GM23248 (cell line): ENCODE results near the gene APRT. TPM values are rescaled to one million over a fixed set of nuclear protein-coding genes. Genes with fewer than 3 reads are reported as not detected.

ENCODE experiments used
- DNase-seq: peaks from one replicate; pipeline ENCODE4 v3.0.0-alpha.2; 2015
- H2AFZ ChIP-seq: fragments of 200-600 bp; sonication (generic); 2 replicates; pipeline ENCODE4 v1.6.1; 2016; ENCODE audit warnings: antibody characterized with exemption
- H3F3A ChIP-seq: fragments of 200-600 bp; sonication (generic); 2 replicates; pipeline ENCODE4 v1.6.1; 2016; ENCODE audit warnings: mild to moderate bottlenecking, antibody characterized with exemption, mixed run types; ENCODE audit not compliant: insufficient read depth
- H3K27ac ChIP-seq: fragments of 200-600 bp; sonication (generic); 2 replicates; pipeline ENCODE4 v1.5.1; 2016; ENCODE audit warnings: mild to moderate bottlenecking
- H3K27me3 ChIP-seq: fragments of 200-600 bp; sonication (generic); replicated peaks from 2 replicates; pipeline ENCODE4 v1.6.1; 2016; ENCODE audit warnings: mild to moderate bottlenecking; ENCODE audit not compliant: insufficient read depth
- H3K36me3 ChIP-seq: fragments of 200-600 bp; sonication (generic); 2 replicates; pipeline ENCODE4 v1.6.1; 2016; ENCODE audit warnings: low read depth, mild to moderate bottlenecking
- H3K4me1 ChIP-seq: fragments of 200-600 bp; sonication (generic); 2 replicates; pipeline ENCODE4 v1.6.1; 2016; ENCODE audit warnings: mild to moderate bottlenecking; ENCODE audit not compliant: insufficient read depth
- H3K4me2 ChIP-seq: fragments of 200-600 bp; sonication (generic); one replicate; pipeline ENCODE4 v1.6.1; 2016; ENCODE audit warnings: mild to moderate bottlenecking; ENCODE audit not compliant: unreplicated experiment
- H3K4me3 ChIP-seq: fragments of 200-600 bp; sonication (generic); 2 replicates; pipeline ENCODE4 v1.5.1; 2016; ENCODE audit warnings: mild to moderate bottlenecking
- H3K79me2 ChIP-seq: fragments of 200-600 bp; sonication (generic); 2 replicates; pipeline ENCODE4 v1.6.1; 2016; ENCODE audit warnings: mild to moderate bottlenecking; ENCODE audit not compliant: insufficient read depth
- H3K9ac ChIP-seq: fragments of 200-600 bp; sonication (generic); 2 replicates; pipeline ENCODE4 v1.6.1; 2016; ENCODE audit warnings: mild to moderate bottlenecking
- H3K9me2 ChIP-seq: fragments of 200-600 bp; sonication (generic); 2 replicates; pipeline ENCODE4 v1.6.1; 2016; ENCODE audit warnings: mixed run types, mild to moderate bottlenecking, moderate library complexity; ENCODE audit not compliant: insufficient read depth
- H3K9me3 ChIP-seq: fragments of 200-600 bp; sonication (generic); one replicate; pipeline ENCODE4 v1.6.1; 2017; ENCODE audit warnings: low read depth
- H4K20me1 ChIP-seq: fragments of 200-600 bp; sonication (generic); 2 replicates; pipeline ENCODE4 v1.6.0; 2016; ENCODE audit not compliant: insufficient read depth
- EZH2 ChIP-seq: fragments of 200-600 bp; sonication (generic); IDR thresholded peaks from 2 replicates; pipeline ENCODE4 v1.6.1; 2018; ENCODE audit warnings: antibody characterized with exemption, mild to moderate bottlenecking; ENCODE audit not compliant: insufficient read depth, poor library complexity, severe bottlenecking
- EZH2phosphoT487 ChIP-seq: fragments of 200-600 bp; sonication (generic); IDR thresholded peaks from 2 replicates; pipeline ENCODE4 v1.6.1; 2018; ENCODE audit warnings: antibody characterized with exemption, moderate library complexity, mild to moderate bottlenecking, low read depth; ENCODE audit not compliant: insufficient read depth
- WGBS, 2 experiments: methylation state at CpG; one replicate each; pipeline ENCODE4 v1.1.6; 2015 to 2017; ENCODE audit warnings: low lambda C conversion rate in 2 of 2, low coverage in 1 of 2; ENCODE audit errors: missing lambda C conversion rate in 2 of 2; 5-methylcytosine and 5-hydroxymethylcytosine counted together
- in situ Hi-C: fragments of 300-500 bp; cut with MboI; formaldehyde crosslinking; loops from 2 replicates; pipeline ENCODE4 v1.15.0; 2020
- polyA plus RNA-seq: library from polyadenylated mRNA; unstranded; fragments of >200 nt; fragmentation: Nextera tagmentation; extraction: Ambion mirVana; gene quantifications from 2 replicates; pipeline ENCODE4 v1.2.1, GENCODE V29; 2016
- total RNA-seq: library from RNA; depleted of rRNA; stranded (reverse); fragments of >200 nt; shearing (Covaris generic); gene quantifications from 2 replicates; pipeline ENCODE4 v1.2.3, GENCODE V29; 2014

APRT gene
- total and polyA plus RNA-seq, 2 experiments from 2014 or later: 150 to 224 TPM

DNA sequence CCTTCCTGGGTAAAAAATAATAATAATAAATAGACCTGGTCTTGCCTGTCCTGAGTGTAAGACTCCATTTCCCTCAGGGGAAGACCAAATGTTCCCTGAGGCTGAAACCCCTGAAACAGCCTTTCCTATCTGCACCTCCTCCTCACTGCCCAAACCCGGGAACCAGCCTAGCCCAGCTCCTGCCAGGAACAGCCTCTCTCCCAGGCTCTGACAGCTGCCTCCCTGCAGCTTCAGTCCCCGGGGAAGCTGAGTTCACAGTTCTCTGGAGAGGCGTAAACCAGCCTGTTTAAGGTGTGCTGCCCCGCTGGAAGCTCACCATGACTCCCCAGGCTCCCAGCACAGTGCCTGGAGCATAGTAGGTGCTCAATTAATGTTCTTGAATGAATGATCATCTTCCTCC lies 15.4 kb downstream of the APRT start:
- H3K9ac ChIP-seq: no peak overlapping the region
- no peak overlapping the region for H3K27ac ChIP-seq
- H3K4me2 ChIP-seq: no peak overlapping the region
- no peak overlapping the region for H3K4me3 ChIP-seq
- H3K9me3 ChIP-seq: no peaks in the 10 kb centered on the region
- no peaks in the 10 kb centered on the region for H3F3A ChIP-seq
- H3K9me2 ChIP-seq: no peaks in the 10 kb centered on the region
- H2AFZ ChIP-seq: no peak overlapping the region
- H3K36me3 ChIP-seq: no peaks in the 10 kb centered on the region
- no peak for DNase-seq
- in situ Hi-C loops: no loop called here
- TF ChIP-seq EZH2 (no peak), EZH2phosphoT487 (no peak)
- no peaks in the 10 kb centered on the region for H3K27me3 ChIP-seq
- no peaks in the 10 kb centered on the region for H3K79me2 ChIP-seq
- WGBS, 2 experiments: no CpG with 5 or more reads among the region's 4 CpGs
- H4K20me1 ChIP-seq: no peaks in the 10 kb centered on the region
- H3K4me1 ChIP-seq: peaks cover 14% of the 10 kb centered on the region

DNA sequence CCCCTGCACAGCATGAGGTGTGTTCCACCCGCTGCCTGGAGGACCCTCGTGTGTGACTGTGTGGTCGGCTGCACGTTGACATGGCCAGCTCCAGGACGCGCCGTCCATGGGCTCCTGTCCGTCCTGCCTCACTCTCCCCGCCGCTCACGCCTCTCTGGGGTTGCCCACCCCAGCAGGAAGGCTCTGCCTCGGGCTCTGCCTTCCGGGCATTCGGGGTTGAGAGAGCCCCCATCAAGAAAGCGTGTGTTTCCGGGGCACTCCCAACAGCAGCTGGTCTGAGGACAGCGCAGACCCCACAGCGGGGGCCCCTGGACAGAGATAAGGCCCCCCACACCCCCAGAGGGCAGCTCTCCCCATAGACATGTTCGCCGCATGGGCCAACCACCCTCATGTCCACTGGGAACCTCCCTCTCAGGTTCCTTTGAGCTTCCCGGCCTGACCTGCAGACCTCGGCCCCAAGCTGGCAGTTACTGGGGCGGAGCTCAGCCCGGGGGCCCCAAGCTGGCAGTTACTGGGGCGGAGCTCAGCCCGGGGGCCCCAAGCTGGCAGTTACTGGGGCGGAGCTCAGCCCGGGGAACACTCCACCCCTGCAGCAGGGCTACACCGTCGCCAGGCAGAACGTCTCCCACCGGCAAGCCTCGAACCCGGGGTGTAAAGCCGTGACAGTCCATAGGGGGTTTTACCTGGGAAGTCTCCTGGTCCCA lies 18.3 kb downstream of the APRT start:
- TF ChIP-seq EZH2 (no peak), EZH2phosphoT487 (no peak)
- in situ Hi-C loops: no loop called here
- no peak overlapping the region for H3K4me2 ChIP-seq
- no peaks in the 10 kb centered on the region for H3K9me3 ChIP-seq
- peaks cover 25% of the 10 kb centered on the region for H3K4me1 ChIP-seq
- H3K27ac ChIP-seq: no peak overlapping the region
- peaks cover 10% of the 10 kb centered on the region; the same call in 1 of the 2 replicates for H3F3A ChIP-seq
- WGBS, 2 experiments: 72 to 76% methylated on average over 26 to 32 of the region's 35 CpGs
- H3K36me3 ChIP-seq: no peaks in the 10 kb centered on the region
- H2AFZ ChIP-seq: no peak overlapping the region
- no peak overlapping the region for H3K9ac ChIP-seq
- no peak overlapping the region for H3K4me3 ChIP-seq
- H3K79me2 ChIP-seq: 0 out of 2 replicates have a peak, but pooled peaks cover 13% of the 10 kb centered on the region
- no peak for DNase-seq
- H3K9me2 ChIP-seq: no peaks in the 10 kb centered on the region
- no peaks in the 10 kb centered on the region for H4K20me1 ChIP-seq
- H3K27me3 ChIP-seq: no peaks in the 10 kb centered on the region

DNA sequence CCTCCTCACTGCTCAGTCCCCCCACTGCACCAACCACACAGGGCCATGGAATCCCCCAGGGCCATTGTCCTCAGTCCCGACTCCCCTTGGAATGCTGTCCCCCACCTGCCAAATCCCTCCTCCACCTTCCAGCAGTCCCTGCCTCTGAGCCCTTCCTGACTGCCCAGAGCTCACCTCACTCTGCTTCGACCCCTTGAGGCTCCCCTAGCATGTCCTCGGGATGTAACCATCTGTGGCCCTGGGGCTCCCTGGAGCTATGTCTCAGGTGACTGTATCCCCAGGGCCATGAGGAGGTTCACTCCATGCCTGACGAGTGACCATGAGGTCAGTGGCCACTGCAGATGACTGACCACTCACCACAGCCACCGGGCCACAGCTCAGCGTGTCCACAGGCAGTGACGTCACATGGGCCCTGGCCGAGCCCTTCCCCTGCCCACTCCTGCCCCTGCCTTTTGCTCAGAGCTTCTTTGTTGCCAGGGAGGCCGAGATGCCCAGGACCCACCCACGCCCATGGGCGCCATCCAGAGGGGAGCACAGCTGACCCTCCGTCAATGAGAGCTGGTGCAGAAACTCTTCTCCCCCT lies 19.0 kb downstream of the APRT start:
- Histone ChIP-seq H3K4me3 (0 out of 2 replicates have a peak overlapping the region, but pooled peaks have one; percentile 39), H2AFZ (no peak overlapping the region), H3K4me2 (peak overlapping the region; percentile 56), H3K27ac (peak overlapping the region; percentile 71), H3K9me3 (no peaks in the 10 kb centered on the region), H4K20me1 (no peaks in the 10 kb centered on the region), H3K36me3 (no peaks in the 10 kb centered on the region), H3K9ac (peak overlapping the region; percentile 69), H3K27me3 (no peaks in the 10 kb centered on the region), H3K4me1 (peaks cover 25% of the 10 kb centered on the region), H3K79me2 (0 out of 2 replicates have a peak, but pooled peaks cover 13% of the 10 kb centered on the region), H3K9me2 (no peaks in the 10 kb centered on the region), H3F3A (peaks cover 10% of the 10 kb centered on the region; the same call in 1 of the 2 replicates)
- WGBS, 2 experiments: 79 to 87% methylated on average over 9 to 12 of the region's 12 CpGs
- TF ChIP-seq EZH2phosphoT487 (no peak), EZH2 (no peak)
- DNase-seq: no peak
- in situ Hi-C loops: no loop called here

DNA sequence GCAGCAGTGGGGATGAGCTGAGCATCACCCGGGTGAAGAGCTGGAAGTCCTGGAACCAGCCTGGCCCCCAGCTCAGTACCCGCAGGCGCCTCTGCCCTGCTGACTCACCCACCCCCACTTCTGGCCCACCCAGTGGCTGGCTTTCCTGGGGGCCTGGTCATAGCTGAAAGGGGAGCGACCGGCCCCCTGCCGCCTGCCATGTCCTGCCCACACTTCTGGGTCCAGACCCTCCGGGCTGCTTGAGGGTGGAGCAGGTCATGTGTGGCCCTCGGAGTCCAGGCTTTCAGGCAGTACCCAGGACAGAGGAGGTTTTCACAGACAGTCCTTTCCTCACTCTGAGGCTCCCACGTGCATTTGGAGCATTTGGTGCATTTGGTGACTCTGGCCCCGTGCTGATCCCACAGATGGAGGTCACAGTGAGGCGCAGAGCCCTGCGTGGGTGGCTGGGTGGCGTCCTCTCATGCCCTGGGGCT lies 19.6 kb downstream of the APRT start:
- Histone ChIP-seq H3K27me3 (no peaks in the 10 kb centered on the region), H3K9ac (peak overlapping the region; percentile 69), H3K9me2 (no peaks in the 10 kb centered on the region), H3K4me3 (peak overlapping the region; percentile 39; the same call in 1 of the 2 replicates), H3K27ac (peak overlapping the region; percentile 71), H4K20me1 (no peaks in the 10 kb centered on the region), H3K4me1 (peaks cover 25% of the 10 kb centered on the region), H3F3A (peaks cover 10% of the 10 kb centered on the region; the same call in 1 of the 2 replicates), H3K9me3 (no peaks in the 10 kb centered on the region), H3K79me2 (0 out of 2 replicates have a peak, but pooled peaks cover 13% of the 10 kb centered on the region), H3K36me3 (no peaks in the 10 kb centered on the region), H2AFZ (0 out of 2 replicates have a peak overlapping the region, but pooled peaks have one; percentile 25), H3K4me2 (peak overlapping the region; percentile 56)
- in situ Hi-C loops: no loop called here
- WGBS, 2 experiments: 2 to 4% methylated on average over 10 to 12 of the region's 13 CpGs
- no peak for TF ChIP-seq EZH2phosphoT487
- no peak for TF ChIP-seq EZH2
- DNase-seq: peak; percentile 91
